Activated CD8-positive, alpha-beta T cell treated with anti-CD3 and anti-CD28 coated beads for 36 hours (primary cell): Measurements from ENCODE around the gene ELL3. TPM values are rescaled to one million over a fixed set of nuclear protein-coding genes. Genes with fewer than 3 reads are reported as not detected.

Source experiments
- ATAC-seq: fragments of 200-7000 bp; cut with Tn5 transposase; one replicate; pipeline ENCODE4 v1.10.0; 2021; ENCODE audit warnings: mild to moderate bottlenecking, moderate library complexity
- CTCF ChIA-PET: fragments of 350-600 bp; sonication (Branson Sonifier 250); formaldehyde crosslinking; loops from one replicate; lab custom pipeline; 2021; ENCODE audit warnings: antibody characterized with exemption; lab: Charles Lee
- POLR2A ChIA-PET: fragments of 350-600 bp; sonication (Branson Sonifier 250); formaldehyde crosslinking; loops from one replicate; lab custom pipeline; 2021; ENCODE audit warnings: antibody characterized with exemption; lab: Charles Lee
- DNase-seq: peaks from one replicate; pipeline ENCODE4 v3.0.0-alpha.2; 2020
- H3K27ac Mint-ChIP-seq: one replicate; pipeline ENCODE4 v1.8.0; 2021; ENCODE audit warnings: mild to moderate bottlenecking, mixed read lengths
- H3K27me3 Mint-ChIP-seq: one replicate; pipeline ENCODE4 v1.8.0; 2021; ENCODE audit warnings: mixed read lengths
- H3K36me3 Mint-ChIP-seq: one replicate; pipeline ENCODE4 v1.8.0; 2021; ENCODE audit warnings: low read depth, mixed read lengths
- H3K4me1 Mint-ChIP-seq: one replicate; pipeline ENCODE4 v1.8.0; 2021; ENCODE audit warnings: low read depth, mixed read lengths
- H3K4me3 Mint-ChIP-seq: one replicate; pipeline ENCODE4 v1.8.0; 2021; ENCODE audit warnings: mild to moderate bottlenecking, moderate library complexity, mixed read lengths
- H3K9me3 Mint-ChIP-seq: one replicate; pipeline ENCODE4 v1.8.0; 2021; ENCODE audit warnings: mixed read lengths
- CTCF ChIP-seq: fragments of 200-600 bp; IDR thresholded peaks from one replicate; pipeline ENCODE4 v1.8.0; 2022; ENCODE audit warnings: antibody characterized with exemption, mild to moderate bottlenecking
- intact Hi-C: fragments of 100-400 bp; cut with micrococcal nuclease; formaldehyde crosslinking; loops from one replicate; pipeline ENCODE4 v1.10.0; 2022
- total RNA-seq, 2 experiments: library from RNA; stranded (reverse); gene quantifications; one replicate each; pipeline ENCODE4 v1.2.3, GENCODE V29; 2021

ELL3 gene
- total RNA-seq, 2 experiments from 2014 or later: 2.3 to 2.4 TPM

GRCh38 chr15:43794269-43795037, 17.7 kb upstream of the ELL3 start:
- no peaks in the 10 kb centered on the region for H3K9me3 Mint-ChIP-seq
- H3K4me1 Mint-ChIP-seq: peaks cover 53% of the 10 kb centered on the region
- peaks cover 59% of the 10 kb centered on the region for H3K36me3 Mint-ChIP-seq
- DNase-seq: no peak
- H3K27ac Mint-ChIP-seq: peak overlapping the region; percentile 98
- ChIA-PET POLR2A (interaction anchor here (0.7 to 2.6 kb wide), 8 partner anchors 8 to 30 kb away, joined by 3 to 16 read pairs (median 4); partner anchors contain the start of gene MFAP1), CTCF (interaction anchor here (1.2 to 3.1 kb wide), 2 partner anchors 10 to 17 kb away, joined by 3 to 17 read pairs; partner anchors contain the start of gene ELL3)
- intact Hi-C loops: no loop called here
- no peaks in the 10 kb centered on the region for H3K27me3 Mint-ChIP-seq
- TF ChIP-seq CTCF: no peak
- H3K4me3 Mint-ChIP-seq: peak overlapping the region; percentile 98
- no peak for ATAC-seq

GRCh38 chr15:43793647-43794046, 16.9 kb upstream of the ELL3 start:
- ATAC-seq (no peak), DNase-seq (no peak)
- H3K9me3 Mint-ChIP-seq: no peaks in the 10 kb centered on the region
- H3K27ac Mint-ChIP-seq: peak overlapping the region; percentile 98
- CTCF ChIA-PET: interaction anchor here (3.1 kb wide), 1 partner anchor 16 kb away, joined by 17 read pairs; the partner anchor contains the start of gene ELL3
- POLR2A ChIA-PET: interaction anchor here (0.6 to 2.8 kb wide), 13 partner anchors 7 to 433 kb away, joined by 3 to 30 read pairs (median 4); partner anchors contain the start of genes ELL3, HYPK, MFAP1 and SERINC4
- intact Hi-C loops: no loop called here
- H3K27me3 Mint-ChIP-seq: no peaks in the 10 kb centered on the region
- peaks cover 49% of the 10 kb centered on the region for H3K4me1 Mint-ChIP-seq
- no peak for TF ChIP-seq CTCF
- H3K36me3 Mint-ChIP-seq: peaks cover 51% of the 10 kb centered on the region
- peak overlapping the region; percentile 98 for H3K4me3 Mint-ChIP-seq

- intact Hi-C loops: no loop called here
- Mint-ChIP-seq H3K27me3 (no peaks in the 10 kb centered on the region), H3K4me3 (peak overlapping the region; percentile 98), H3K9me3 (no peaks in the 10 kb centered on the region), H3K36me3 (peaks cover 45% of the 10 kb centered on the region), H3K27ac (peak overlapping the region; percentile 98), H3K4me1 (peaks cover 43% of the 10 kb centered on the region)
- TF ChIP-seq CTCF: no peak
- POLR2A ChIA-PET: interaction anchor here (0.6 to 2.8 kb wide), 14 partner anchors 8 to 432 kb away, joined by 3 to 30 read pairs (median 4); partner anchors contain the start of genes ELL3, HYPK, MFAP1 and SERINC4
- peak; percentile 76 for DNase-seq
- CTCF ChIA-PET: interaction anchor here (1.4 to 3.1 kb wide), 2 partner anchors 16 to 32 kb away, joined by 3 to 17 read pairs; partner anchors contain the start of genes ELL3 and MFAP1
- ATAC-seq: peak; percentile 12
Observed at GRCh38 chr15:43792761-43793476, 16.2 kb upstream of the ELL3 start.

- Mint-ChIP-seq H3K4me3 (peak within 1 kb of the TSS; percentile 98), H3K9me3 (no peaks in the 10 kb centered on the region), H3K4me1 (peaks cover 43% of the 10 kb centered on the region), H3K27me3 (no peaks in the 10 kb centered on the region), H3K36me3 (peaks cover 45% of the 10 kb centered on the region), H3K27ac (peak within 1 kb of the TSS; percentile 98)
- ChIA-PET POLR2A (interaction anchor here (0.9 to 2.8 kb wide), 10 partner anchors 9 to 45 kb away, joined by 3 to 30 read pairs (median 12); partner anchors contain the start of genes ELL3, HYPK, MFAP1 and SERINC4), CTCF (interaction anchor here (1.0 to 3.1 kb wide), 3 partner anchors 15 to 33 kb away, joined by 3 to 17 read pairs (median 3); partner anchors contain the start of genes ELL3 and MFAP1)
- intact Hi-C loops: no loop called here
- DNase-seq (peak; percentile 100), ATAC-seq (peak; percentile 97)
- no peak for TF ChIP-seq CTCF
Observed at GRCh38 chr15:43791993-43792760, 15.4 kb upstream of the ELL3 start, which contains the start of gene SERF2. SERF2 (plus strand) TSS chr15:43792320; CDS start chr15:43792377, 57 bp downstream.
